ENCODE measurements around the gene RCOR1. TPM values are rescaled to one million over a fixed set of nuclear protein-coding genes. Genes with fewer than 3 reads are reported as not detected.

RCOR1 gene
- total and polyA plus RNA-seq, 2 donors (not counting 1 experiment from before 2014, with no cell fraction given), result 8.7 to 37.1 TPM

DNA sequence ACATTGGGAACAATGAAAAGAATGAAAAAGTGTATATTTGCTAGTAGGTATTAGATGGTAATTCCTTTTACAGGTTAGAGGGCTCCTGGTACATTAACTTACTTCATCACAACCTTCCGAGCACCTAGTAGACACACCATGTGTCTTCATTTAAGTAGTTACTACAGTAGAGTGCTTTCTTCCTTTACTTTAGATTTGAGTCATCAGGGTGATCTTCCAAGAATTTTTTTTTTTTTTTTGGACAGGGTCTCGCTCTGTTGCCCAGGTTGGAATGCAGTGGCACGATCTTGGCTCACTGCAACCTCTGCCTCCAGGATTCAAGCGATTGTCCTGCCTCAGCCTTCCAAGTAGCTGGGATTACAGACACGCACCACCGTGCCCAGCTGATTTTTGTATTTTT lies 105.1 kb downstream of the RCOR1 start:
- ChIA-PET POLR2A (no interaction called here), CTCF (interaction anchor here (0.7 to 1.7 kb wide), 5 partner anchors 138 to 253 kb away, joined by 3 to 5 read pairs (median 4); no protein-coding TSS in a partner anchor)
- peaks cover 5 to 7% of the 10 kb centered on the region in 2 experiments for H3K36me3 ChIP-seq (replicated peaks in 1 of 2; ENCODE audit: control extremely low read depth in 1 of 2, control insufficient read depth in 1 of 2, extremely low read depth in 1 of 2, insufficient read depth in 2 of 2, low read length in 1 of 2)
- no peak overlapping the region for H3K27ac ChIP-seq (ENCODE audit: low read length in 2 of 2)
- no peak overlapping the region for H3K4me3 ChIP-seq (ENCODE audit: control extremely low read depth in 1 of 5, extremely low read depth in 1 of 5, insufficient read depth in 1 of 5, low read depth in 2 of 5, low read length in 4 of 5)
- intact Hi-C loops (cut with micrococcal nuclease), result loop anchor here (10.0 kb wide), 2 partner anchors 173 to 487 kb away; no protein-coding TSS in a partner anchor
- DNase-seq, result no peak
- peaks cover 66% of the 10 kb centered on the region for H3K79me2 ChIP-seq (ENCODE audit: control insufficient read depth, insufficient read depth, low read length)
- H3K27me3 ChIP-seq (replicated peaks in 1 of 4; ENCODE audit: control extremely low read depth in 1 of 4, control insufficient read depth in 3 of 4, insufficient read depth in 4 of 4, low read length in 3 of 4), result no peaks in the 10 kb centered on the region
- ATAC-seq (ENCODE audit: low read depth), result no peak
- H3K4me2 ChIP-seq (replicated peaks; ENCODE audit: low read depth, low read length, poor library complexity, severe bottlenecking), result no peak overlapping the region
- H3K9me3 Mint-ChIP-seq (ENCODE audit: insufficient read depth), result no peaks in the 10 kb centered on the region
- H3K4me1 Mint-ChIP-seq, result peaks cover 33% of the 10 kb centered on the region
- 100% methylated on average over 3 of the region's 6 CpGs for WGBS (ENCODE audit: insufficient coverage)
- H3K9me3 ChIP-seq (ENCODE audit: control extremely low read depth in 1 of 3, control insufficient read depth in 2 of 3, insufficient read depth in 1 of 3, low read length in 2 of 3), result no peaks in the 10 kb centered on the region
- TF ChIP-seq, protein P1, sequence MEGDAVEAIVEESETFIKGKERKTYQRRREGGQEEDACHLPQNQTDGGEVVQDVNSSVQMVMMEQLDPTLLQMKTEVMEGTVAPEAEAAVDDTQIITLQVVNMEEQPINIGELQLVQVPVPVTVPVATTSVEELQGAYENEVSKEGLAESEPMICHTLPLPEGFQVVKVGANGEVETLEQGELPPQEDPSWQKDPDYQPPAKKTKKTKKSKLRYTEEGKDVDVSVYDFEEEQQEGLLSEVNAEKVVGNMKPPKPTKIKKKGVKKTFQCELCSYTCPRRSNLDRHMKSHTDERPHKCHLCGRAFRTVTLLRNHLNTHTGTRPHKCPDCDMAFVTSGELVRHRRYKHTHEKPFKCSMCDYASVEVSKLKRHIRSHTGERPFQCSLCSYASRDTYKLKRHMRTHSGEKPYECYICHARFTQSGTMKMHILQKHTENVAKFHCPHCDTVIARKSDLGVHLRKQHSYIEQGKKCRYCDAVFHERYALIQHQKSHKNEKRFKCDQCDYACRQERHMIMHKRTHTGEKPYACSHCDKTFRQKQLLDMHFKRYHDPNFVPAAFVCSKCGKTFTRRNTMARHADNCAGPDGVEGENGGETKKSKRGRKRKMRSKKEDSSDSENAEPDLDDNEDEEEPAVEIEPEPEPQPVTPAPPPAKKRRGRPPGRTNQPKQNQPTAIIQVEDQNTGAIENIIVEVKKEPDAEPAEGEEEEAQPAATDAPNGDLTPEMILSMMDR (IDR thresholded peaks at IDR 0.05), result no peak
- TF ChIP-seq EZH2 (IDR thresholded peaks at IDR 0.05; ENCODE audit: borderline replicate concordance, insufficient read depth, low read depth, low read length, poor library complexity, severe bottlenecking), result no peak
- H3K4me3 Mint-ChIP-seq, result no peak overlapping the region
- no peaks in the 10 kb centered on the region for H3K27me3 Mint-ChIP-seq
- no peak overlapping the region for H3K27ac Mint-ChIP-seq
- peaks cover 58% of the 10 kb centered on the region for H4K20me1 ChIP-seq (ENCODE audit: control insufficient read depth, insufficient read depth, low read length, poor library complexity, severe bottlenecking)
- no peak overlapping the region for H3K9ac ChIP-seq (ENCODE audit: low read length)
- no peak overlapping the region for H2AFZ ChIP-seq (ENCODE audit: insufficient read depth, low read depth, low read length, poor library complexity, severe bottlenecking)
- peaks cover 8 to 10% of the 10 kb centered on the region in 2 donors for H3K4me1 ChIP-seq (ENCODE audit: control insufficient read depth in 2 of 2, insufficient read depth in 2 of 2, low read length in 2 of 2)

DNA sequence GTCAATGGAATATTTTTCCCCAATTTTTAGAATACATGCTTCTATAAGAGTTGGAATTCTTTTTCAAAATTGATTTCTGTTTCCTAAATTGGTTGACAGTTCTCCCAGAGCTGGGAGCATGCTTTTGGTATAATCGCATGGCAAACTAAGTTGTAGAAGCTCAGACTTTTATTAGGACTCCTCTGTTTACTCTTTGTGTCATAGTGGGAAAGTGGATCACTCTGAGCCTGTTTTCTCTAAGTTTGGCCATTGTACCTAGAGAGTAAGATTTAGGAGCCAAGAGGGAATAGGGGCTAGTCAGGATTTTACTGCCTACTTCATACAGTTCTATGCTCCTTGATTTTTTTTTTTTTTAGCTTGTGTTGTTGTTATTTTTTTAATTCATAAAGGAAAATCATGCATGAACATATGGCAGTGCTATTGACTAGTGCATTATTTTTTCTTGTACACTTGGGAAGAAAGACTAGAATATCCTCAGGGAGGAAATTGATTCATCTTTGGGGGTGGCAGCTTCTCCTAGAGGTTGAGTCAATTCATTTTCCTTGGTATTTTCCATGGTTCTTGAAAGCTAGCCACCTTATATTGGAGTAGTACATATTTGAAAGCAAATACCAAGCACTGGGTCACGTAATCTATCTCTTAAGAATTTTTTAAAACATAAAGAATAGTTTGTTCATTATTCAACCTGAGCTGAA lies 107.1 kb downstream of the RCOR1 start:
- peaks cover 5 to 7% (median 6%) of the 10 kb centered on the region in 3 donors for H3K9me3 ChIP-seq (ENCODE audit: control extremely low read depth in 1 of 3, control insufficient read depth in 2 of 3, insufficient read depth in 1 of 3, low read length in 2 of 3)
- WGBS (ENCODE audit: insufficient coverage), result 100% methylated on average over 1 of the region's 2 CpGs
- H3K4me1 ChIP-seq (ENCODE audit: control insufficient read depth in 2 of 2, insufficient read depth in 2 of 2, low read length in 2 of 2), result peaks cover 8 to 10% of the 10 kb centered on the region in 2 donors
- peaks cover 14 to 16% of the 10 kb centered on the region in 2 experiments for H3K36me3 ChIP-seq (replicated peaks in 1 of 2; ENCODE audit: control extremely low read depth in 1 of 2, control insufficient read depth in 1 of 2, extremely low read depth in 1 of 2, insufficient read depth in 2 of 2, low read length in 1 of 2)
- ATAC-seq (ENCODE audit: low read depth) (no peak), DNase-seq (no peak)
- no peak overlapping the region for H3K9ac ChIP-seq (ENCODE audit: low read length)
- H3K4me2 ChIP-seq (replicated peaks; ENCODE audit: low read depth, low read length, poor library complexity, severe bottlenecking), result no peak overlapping the region
- H3K4me3 Mint-ChIP-seq, result no peak overlapping the region
- peaks cover 2% of the 10 kb centered on the region for H3K9me3 Mint-ChIP-seq (ENCODE audit: insufficient read depth)
- intact Hi-C loops (cut with micrococcal nuclease), result loop anchor here (10.0 kb wide), 2 partner anchors 175 to 485 kb away; no protein-coding TSS in a partner anchor
- no peak overlapping the region for H3K27ac ChIP-seq (ENCODE audit: low read length in 2 of 2)
- POLR2A ChIA-PET, result interaction anchor here (0.7 kb wide), 1 partner anchor 88 kb away, joined by 5 read pairs; no protein-coding TSS in a partner anchor
- TF ChIP-seq EZH2 (IDR thresholded peaks at IDR 0.05; ENCODE audit: borderline replicate concordance, insufficient read depth, low read depth, low read length, poor library complexity, severe bottlenecking), result no peak
- TF ChIP-seq, protein P1 (IDR thresholded peaks at IDR 0.05), result no peak
- H3K4me3 ChIP-seq (ENCODE audit: control extremely low read depth in 1 of 5, extremely low read depth in 1 of 5, insufficient read depth in 1 of 5, low read depth in 2 of 5, low read length in 4 of 5), result no peak overlapping the region
- H4K20me1 ChIP-seq (ENCODE audit: control insufficient read depth, insufficient read depth, low read length, poor library complexity, severe bottlenecking), result peaks cover 46% of the 10 kb centered on the region
- no peaks in the 10 kb centered on the region for H3K27me3 ChIP-seq (replicated peaks in 1 of 4; ENCODE audit: control extremely low read depth in 1 of 4, control insufficient read depth in 3 of 4, insufficient read depth in 4 of 4, low read length in 3 of 4)
- peaks cover 69% of the 10 kb centered on the region for H3K79me2 ChIP-seq (ENCODE audit: control insufficient read depth, insufficient read depth, low read length)
- no peaks in the 10 kb centered on the region for H3K27me3 Mint-ChIP-seq
- CTCF ChIA-PET, result interaction anchor here (0.9 to 1.0 kb wide), 2 partner anchors 13 to 72 kb away, joined by 3 read pairs; no protein-coding TSS in a partner anchor
- no peak overlapping the region for H3K27ac Mint-ChIP-seq
- H2AFZ ChIP-seq (ENCODE audit: insufficient read depth, low read depth, low read length, poor library complexity, severe bottlenecking), result no peak overlapping the region
- H3K4me1 Mint-ChIP-seq, result peaks cover 28% of the 10 kb centered on the region

Measured in B cell (primary cell).